ENCODE measurements around the gene DUSP12.
"Not testable (repeated sequence)": the region's sequence is repeated elsewhere in the genome, so short reads cannot be mapped to it uniquely, and the experiment has no call there.

Gene DUSP12

DNA sequence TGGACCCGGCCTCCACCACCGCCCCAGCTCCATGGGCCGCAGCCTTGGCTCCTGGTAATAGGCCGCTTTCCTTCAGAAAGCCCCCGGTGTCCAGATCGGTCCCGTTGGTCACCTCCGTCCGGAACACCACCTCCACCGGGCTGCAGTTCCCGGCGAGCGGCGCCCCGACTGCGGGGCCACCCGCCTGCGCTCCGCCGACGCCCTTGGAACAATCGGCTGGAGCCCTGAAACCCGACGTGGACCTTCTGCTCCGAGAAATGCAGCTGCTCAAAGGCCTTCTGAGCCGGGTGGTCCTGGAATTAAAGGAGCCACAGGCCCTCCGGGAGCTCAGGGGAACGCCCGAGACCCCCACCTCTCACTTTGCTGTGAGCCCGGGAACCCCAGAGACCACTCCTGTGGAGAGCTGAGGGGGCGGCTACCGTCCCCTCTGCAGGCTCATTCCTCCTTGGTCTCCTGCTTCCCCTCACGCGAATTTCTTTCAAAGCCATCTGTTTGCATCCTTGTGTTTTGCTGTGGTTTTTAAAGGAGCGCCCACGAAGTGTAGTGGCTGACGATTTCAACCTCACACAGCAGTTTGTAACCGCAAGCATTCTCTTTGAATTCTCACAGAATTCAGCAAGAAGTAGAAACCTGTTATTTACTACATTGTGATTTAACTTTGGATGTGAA is 22.2 kb upstream of the DUSP12 start:
- no peak for DNase-seq (ENCODE audit: low spot score)

DNA sequence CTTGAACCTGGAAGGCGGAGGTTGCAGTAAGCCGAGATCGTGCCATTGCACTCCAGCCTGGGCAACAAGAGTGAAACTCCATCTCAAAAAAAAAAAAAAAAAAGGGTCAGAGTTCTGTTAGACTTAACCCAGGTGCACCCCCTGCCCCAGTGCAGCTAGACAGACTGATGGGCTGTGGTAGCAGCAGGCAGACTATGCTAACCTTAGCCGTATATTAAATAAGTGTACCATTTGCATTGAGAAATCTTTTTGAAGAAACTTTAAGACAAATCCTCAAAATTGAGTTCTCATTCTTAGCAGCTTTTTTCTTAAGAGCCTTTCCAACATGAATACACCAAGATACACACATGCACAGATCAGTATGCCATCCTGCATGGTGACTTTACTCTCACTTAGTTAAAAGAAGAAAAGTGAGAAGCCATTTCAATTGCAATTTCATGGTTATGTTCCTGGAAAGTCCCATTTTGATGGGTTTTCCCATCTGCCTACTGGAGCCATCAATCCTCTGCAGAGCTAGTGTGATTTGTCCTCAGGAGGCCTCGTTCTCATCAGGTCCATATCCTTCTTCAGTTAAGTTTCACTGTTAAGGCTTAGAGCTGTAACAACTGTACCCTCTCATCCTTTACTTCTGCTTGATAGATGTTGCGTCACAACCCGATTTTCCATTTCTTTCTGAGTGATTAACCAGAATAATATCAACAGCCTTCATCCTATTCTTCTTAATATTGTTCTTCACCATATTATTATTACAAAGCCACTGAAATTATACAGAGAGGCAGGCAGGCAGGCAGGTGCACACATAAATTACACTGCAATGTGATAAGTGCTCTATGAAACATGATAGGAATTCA is 21.0 kb upstream of the DUSP12 start:
- DNase-seq (ENCODE audit: low spot score): no peak

GRCh38 chr1:161730050-161730564 is 19.5 kb upstream of the DUSP12 start:
- no peak for DNase-seq (ENCODE audit: low spot score)

DNA sequence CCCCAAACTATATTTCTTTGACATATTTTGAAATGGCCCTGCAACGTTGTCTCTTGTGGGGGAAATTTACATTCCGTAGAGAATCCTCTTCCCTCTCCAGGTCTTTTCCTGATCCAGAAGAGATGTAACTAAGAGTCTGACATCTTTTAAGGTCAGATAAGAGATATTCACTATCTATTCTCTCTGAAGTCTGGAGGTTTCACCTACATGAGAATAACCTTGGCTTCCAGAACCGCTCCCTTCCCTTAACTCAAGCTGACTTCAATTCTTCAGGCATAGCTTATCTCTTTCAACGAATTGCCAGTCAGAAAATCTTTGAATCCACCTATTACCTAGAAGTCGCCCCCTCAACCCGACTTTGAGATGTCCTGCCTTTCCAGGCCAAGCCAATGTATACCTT is 18.3 kb upstream of the DUSP12 start:
- no peak for DNase-seq (ENCODE audit: low spot score)

- no peak for DNase-seq (ENCODE audit: low spot score)
Measured at GRCh38 chr1:161731981-161732718, 17.4 kb upstream of the DUSP12 start.

DNA sequence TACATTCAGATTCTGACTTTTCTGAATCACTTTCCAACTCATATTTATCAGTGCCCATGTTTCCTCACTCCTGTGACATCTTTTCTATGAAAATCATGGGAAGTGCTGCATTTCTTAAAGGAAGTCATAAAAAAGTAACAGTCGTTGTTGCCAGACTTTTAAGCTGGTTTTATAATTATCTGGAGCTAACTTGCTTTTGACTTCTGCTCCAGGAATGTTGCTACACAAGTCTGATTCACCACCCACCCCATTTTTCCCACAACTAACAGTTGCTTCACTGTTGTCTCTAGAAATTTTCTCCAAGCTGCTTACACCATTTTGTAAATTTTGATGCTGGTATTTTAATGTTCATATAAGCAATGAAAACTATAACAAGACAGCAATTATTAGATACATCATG is 16.1 kb upstream of the DUSP12 start:
- no peak for DNase-seq (ENCODE audit: low spot score)

GRCh38 chr1:161735837-161736236 is 13.7 kb upstream of the DUSP12 start:
- no peak for DNase-seq (ENCODE audit: low spot score)

GRCh38 chr1:161736335-161736969 is 13.1 kb upstream of the DUSP12 start:
- no peak for DNase-seq (ENCODE audit: low spot score)

GRCh38 chr1:161737625-161738024 is 12.0 kb upstream of the DUSP12 start:
- no peak for DNase-seq (ENCODE audit: low spot score)

DNA sequence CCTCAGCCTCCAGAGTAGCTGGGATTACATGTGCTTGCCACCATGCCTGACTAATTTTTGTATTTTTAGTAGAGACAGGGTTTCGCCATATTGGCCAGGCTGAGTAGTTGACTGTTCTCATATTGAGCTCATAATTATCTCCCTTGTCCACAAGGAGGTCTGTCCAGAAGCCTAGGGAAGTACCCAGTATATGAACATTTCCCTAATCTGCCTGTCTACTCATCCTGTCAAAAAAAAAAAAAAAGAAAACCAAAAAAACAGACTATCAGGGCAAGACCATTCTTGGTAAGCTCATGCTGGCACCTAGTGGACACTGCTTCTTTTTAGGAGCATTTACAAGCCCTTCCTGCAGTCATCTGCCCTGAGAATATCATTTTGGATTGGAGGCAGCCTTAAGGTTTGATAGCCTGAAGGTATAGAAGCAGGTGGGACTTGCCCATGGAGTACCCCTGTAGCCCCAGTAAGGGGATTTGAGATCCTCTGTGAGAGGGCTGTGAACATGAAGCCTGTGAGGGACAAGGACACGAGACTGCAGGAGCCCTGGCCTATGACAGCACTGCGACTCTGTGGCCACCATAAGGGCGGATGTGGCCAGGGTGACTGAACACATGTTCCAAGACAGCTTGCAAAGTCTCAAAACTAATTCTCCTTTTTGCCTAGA is 10.8 kb upstream of the DUSP12 start:
- DNase-seq (ENCODE audit: low spot score): no peak

GRCh38 chr1:161739865-161740566 is 9.6 kb upstream of the DUSP12 start:
- DNase-seq (ENCODE audit: low spot score): no peak

DNA sequence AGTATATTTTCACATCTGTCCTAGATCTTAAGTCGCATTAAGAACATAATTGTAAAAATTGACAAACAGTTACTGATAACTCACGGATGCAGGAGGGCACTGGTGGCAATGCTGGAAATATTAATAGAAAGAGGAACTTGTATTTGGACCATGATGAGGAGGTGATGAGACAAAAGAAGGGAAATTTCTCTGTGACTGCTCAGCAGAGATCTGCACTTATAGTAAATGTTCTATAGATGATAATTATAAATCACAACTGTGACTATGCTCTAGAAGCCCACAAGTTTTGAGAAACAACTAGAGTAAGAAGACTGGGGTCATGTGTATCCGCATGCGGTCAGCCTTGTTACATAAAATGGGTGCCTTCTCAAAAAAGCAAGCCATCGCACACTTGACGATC is 8.7 kb upstream of the DUSP12 start:
- DNase-seq (ENCODE audit: low spot score): no peak

DNA sequence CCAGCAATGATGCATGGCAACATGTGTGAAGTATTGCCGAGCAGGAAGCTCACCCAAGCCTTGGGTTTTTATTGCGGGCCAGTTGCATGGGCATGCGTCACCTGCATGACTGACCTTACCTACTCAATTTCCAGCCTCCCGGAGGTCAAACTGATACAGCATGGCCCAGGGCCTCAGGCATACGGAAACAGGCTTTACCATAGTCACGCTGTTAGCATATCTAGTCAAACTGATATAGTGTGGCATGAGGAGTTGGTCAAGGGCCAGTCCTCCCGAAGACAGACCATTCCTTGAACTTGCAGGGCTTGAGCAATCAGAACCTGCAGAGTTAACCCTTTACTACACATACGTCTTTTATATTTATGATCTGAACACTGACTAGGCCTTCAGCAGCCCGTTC is 6.4 kb upstream of the DUSP12 start:
- no peak for DNase-seq (ENCODE audit: low spot score)

- DNase-seq (ENCODE audit: low spot score): no peak
Measured at GRCh38 chr1:161747801-161748200, 1.8 kb upstream of the DUSP12 start.

GRCh38 chr1:161763522-161764098 is 14.0 kb downstream of the DUSP12 start:
- DNase-seq (ENCODE audit: low spot score): no peak

GRCh38 chr1:161766102-161766981 is 16.8 kb downstream of the DUSP12 start, which contains the start of gene ATF6:
Gene ATF6 (plus strand): TSS chr1:161766320. CDS start chr1:161766361, 41 bp downstream.
- peak; percentile 94 for DNase-seq (ENCODE audit: low spot score)

- no peak for DNase-seq (ENCODE audit: low spot score)
Measured at GRCh38 chr1:161768461-161768860, 18.9 kb downstream of the DUSP12 start.

GRCh38 chr1:161768986-161769672 is 19.5 kb downstream of the DUSP12 start:
- DNase-seq (ENCODE audit: low spot score): no peak

DNA sequence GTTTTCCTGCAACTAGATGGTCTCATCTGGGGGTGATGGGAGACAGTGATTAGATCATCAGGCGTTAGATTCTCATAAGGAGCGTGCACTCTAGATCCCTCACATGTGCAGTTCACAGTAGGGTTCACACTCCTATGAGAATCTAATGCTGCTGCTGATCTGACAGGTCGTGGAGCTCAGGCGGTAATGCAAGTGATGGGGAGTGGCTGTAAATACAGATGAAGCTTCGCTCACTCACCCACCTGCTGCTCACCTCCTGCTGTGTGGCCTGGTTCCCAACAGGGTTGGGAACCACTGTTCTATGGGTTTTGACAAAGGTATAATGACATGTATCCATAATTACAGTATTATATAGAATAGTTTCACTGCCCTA is 20.1 kb downstream of the DUSP12 start:
- not testable (repeated sequence) for DNase-seq (ENCODE audit: low spot score)

Data from left forelimb (tissue), 1 donor.